Measurements from ENCODE around the gene ACTL7A. TPM values are rescaled to one million over a fixed set of nuclear protein-coding genes. Genes with fewer than 3 reads are reported as not detected.

Gene ACTL7A
- total and polyA plus RNA-seq, 2 of the 13 experiments (the other 11 are each of a cell fraction or from before 2014, with no cell fraction given): not detected

DNA sequence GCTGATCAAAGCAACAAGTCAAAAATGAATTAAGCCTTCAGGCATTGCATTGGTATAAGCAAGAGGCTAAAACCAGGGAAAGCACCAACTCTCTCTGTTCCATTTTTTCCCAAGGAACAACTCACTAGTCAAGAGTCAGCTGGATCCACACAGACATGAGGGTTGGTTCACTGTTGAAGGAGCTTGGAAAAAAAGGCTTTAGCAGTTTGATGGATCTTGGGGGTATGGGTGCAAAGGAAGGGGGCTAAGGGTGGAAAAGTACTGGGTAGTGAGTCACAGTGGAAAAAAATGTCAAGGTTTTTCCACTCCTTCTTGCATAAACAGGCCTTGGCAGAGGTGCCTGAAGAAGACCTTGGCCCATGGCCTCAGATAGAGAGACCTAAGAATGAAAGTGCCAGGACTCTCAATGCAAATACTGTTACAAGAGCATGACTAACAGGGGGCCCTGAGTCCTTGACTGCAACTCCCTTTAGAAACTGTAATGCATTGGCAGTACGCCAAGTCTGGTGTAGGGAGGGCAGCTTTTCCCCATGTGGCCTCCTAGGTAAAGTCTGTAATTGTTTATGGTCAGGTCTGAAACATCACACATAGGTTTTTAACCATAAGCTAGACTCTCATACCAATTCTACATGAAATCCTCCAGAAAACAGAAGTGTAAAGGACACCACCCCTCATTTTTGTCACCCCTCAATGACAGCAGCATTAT lies 23.7 kb downstream of the ACTL7A start (continued):
- TF ChIP-seq, protein P1, sequence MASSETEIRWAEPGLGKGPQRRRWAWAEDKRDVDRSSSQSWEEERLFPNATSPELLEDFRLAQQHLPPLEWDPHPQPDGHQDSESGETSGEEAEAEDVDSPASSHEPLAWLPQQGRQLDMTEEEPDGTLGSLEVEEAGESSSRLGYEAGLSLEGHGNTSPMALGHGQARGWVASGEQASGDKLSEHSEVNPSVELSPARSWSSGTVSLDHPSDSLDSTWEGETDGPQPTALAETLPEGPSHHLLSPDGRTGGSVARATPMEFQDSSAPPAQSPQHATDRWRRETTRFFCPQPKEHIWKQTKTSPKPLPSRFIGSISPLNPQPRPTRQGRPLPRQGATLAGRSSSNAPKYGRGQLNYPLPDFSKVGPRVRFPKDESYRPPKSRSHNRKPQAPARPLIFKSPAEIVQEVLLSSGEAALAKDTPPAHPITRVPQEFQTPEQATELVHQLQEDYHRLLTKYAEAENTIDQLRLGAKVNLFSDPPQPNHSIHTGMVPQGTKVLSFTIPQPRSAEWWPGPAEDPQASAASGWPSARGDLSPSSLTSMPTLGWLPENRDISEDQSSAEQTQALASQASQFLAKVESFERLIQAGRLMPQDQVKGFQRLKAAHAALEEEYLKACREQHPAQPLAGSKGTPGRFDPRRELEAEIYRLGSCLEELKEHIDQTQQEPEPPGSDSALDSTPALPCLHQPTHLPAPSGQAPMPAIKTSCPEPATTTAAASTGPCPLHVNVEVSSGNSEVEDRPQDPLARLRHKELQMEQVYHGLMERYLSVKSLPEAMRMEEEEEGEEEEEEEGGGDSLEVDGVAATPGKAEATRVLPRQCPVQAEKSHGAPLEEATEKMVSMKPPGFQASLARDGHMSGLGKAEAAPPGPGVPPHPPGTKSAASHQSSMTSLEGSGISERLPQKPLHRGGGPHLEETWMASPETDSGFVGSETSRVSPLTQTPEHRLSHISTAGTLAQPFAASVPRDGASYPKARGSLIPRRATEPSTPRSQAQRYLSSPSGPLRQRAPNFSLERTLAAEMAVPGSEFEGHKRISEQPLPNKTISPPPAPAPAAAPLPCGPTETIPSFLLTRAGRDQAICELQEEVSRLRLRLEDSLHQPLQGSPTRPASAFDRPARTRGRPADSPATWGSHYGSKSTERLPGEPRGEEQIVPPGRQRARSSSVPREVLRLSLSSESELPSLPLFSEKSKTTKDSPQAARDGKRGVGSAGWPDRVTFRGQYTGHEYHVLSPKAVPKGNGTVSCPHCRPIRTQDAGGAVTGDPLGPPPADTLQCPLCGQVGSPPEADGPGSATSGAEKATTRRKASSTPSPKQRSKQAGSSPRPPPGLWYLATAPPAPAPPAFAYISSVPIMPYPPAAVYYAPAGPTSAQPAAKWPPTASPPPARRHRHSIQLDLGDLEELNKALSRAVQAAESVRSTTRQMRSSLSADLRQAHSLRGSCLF (CRISPR knock-in tag; IDR thresholded peaks at IDR 0.05; ENCODE audit: borderline replicate concordance): no peak
- TF ChIP-seq ZNF451 (CRISPR knock-in tag; IDR thresholded peaks at IDR 0.05) (no peak), SIN3A (IDR thresholded peaks at IDR 0.05; ENCODE audit: borderline replicate concordance, low read depth, low read length) (0 out of 2 replicates have a peak, but pooled peaks have one; percentile 62), ZNF251 (CRISPR knock-in tag; IDR thresholded peaks at IDR 0.05) (no peak), ZMYM2 (CRISPR knock-in tag; IDR thresholded peaks at IDR 0.05) (0 out of 2 replicates have a peak, but pooled peaks have one; percentile 28), IRF2 (CRISPR knock-in tag; IDR thresholded peaks at IDR 0.05) (peak; percentile 92; the same call in 1 of the 2 replicates), HIVEP1 (CRISPR knock-in tag; IDR thresholded peaks at IDR 0.05) (no peak), MED1 (CRISPR knock-in tag; IDR thresholded peaks at IDR 0.05) (peak; percentile 100), YEATS4 (CRISPR knock-in tag; IDR thresholded peaks at IDR 0.05; ENCODE audit: borderline replicate concordance) (peak; percentile 57; the same call in 1 of the 2 replicates), ZBTB42 (CRISPR knock-in tag; IDR thresholded peaks at IDR 0.05) (no peak), NFYC (CRISPR knock-in tag; IDR thresholded peaks at IDR 0.05) (no peak; the same call in 1 of the 2 replicates), ATF7 (IDR thresholded peaks at IDR 0.05) (peak; percentile 79), ATF7 (CRISPR knock-in tag; IDR thresholded peaks at IDR 0.05) (peak; percentile 83), IKZF1 (IDR thresholded peaks at IDR 0.05) (no peak), ZNF577 (CRISPR knock-in tag; IDR thresholded peaks at IDR 0.05; ENCODE audit: borderline replicate concordance, low read depth) (no peak), MBNL3 (CRISPR knock-in tag; conservative IDR thresholded peaks at IDR 0.05) (no peak), ZNF253 (CRISPR knock-in tag; IDR thresholded peaks at IDR 0.05; ENCODE audit: borderline replicate concordance) (no peak), HOXD1 (CRISPR knock-in tag; IDR thresholded peaks at IDR 0.05) (0 out of 2 replicates have a peak, but pooled peaks have one; percentile 79)
- TF ChIP-seq, protein P2, sequence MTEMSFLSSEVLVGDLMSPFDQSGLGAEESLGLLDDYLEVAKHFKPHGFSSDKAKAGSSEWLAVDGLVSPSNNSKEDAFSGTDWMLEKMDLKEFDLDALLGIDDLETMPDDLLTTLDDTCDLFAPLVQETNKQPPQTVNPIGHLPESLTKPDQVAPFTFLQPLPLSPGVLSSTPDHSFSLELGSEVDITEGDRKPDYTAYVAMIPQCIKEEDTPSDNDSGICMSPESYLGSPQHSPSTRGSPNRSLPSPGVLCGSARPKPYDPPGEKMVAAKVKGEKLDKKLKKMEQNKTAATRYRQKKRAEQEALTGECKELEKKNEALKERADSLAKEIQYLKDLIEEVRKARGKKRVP (CRISPR knock-in tag; IDR thresholded peaks at IDR 0.05): peak in 1 of 2 experiments; percentile 88; a peak in 2 of 4 replicates
- TF ChIP-seq, protein P3, sequence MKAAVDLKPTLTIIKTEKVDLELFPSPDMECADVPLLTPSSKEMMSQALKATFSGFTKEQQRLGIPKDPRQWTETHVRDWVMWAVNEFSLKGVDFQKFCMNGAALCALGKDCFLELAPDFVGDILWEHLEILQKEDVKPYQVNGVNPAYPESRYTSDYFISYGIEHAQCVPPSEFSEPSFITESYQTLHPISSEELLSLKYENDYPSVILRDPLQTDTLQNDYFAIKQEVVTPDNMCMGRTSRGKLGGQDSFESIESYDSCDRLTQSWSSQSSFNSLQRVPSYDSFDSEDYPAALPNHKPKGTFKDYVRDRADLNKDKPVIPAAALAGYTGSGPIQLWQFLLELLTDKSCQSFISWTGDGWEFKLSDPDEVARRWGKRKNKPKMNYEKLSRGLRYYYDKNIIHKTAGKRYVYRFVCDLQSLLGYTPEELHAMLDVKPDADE (CRISPR knock-in tag; IDR thresholded peaks at IDR 0.05): no peak
- TF ChIP-seq, protein P4, sequence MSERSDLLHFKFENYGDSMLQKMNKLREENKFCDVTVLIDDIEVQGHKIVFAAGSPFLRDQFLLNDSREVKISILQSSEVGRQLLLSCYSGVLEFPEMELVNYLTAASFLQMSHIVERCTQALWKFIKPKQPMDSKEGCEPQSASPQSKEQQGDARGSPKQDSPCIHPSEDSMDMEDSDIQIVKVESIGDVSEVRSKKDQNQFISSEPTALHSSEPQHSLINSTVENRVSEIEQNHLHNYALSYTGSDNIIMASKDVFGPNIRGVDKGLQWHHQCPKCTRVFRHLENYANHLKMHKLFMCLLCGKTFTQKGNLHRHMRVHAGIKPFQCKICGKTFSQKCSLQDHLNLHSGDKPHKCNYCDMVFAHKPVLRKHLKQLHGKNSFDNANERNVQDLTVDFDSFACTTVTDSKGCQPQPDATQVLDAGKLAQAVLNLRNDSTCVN (CRISPR knock-in tag; IDR thresholded peaks at IDR 0.05; ENCODE audit: borderline replicate concordance): peak; percentile 75; the same call in 1 of the 2 replicates

Data from HepG2 (cell line).